Suprapubic skin (tissue), 4 donors: Measurements from ENCODE around the gene IRF6.

Experiments
- CTCF ChIP-seq, 2 donors: fragments of 200-600 bp in 1 of 2; fragments of 450-650 bp in 1 of 2; sonication (generic) in 1 of 2; IDR thresholded peaks; one replicate each; pipeline ENCODE4 v1.5.1; 2016 to 2019; ENCODE audit warnings: antibody characterized with exemption in 2 of 2, mild to moderate bottlenecking in 1 of 2, moderate library complexity in 1 of 2
- EP300 ChIP-seq: sonication (generic); formaldehyde crosslinking; IDR thresholded peaks from one replicate; pipeline ENCODE4 v1.6.1; 2017; ENCODE audit warnings: antibody characterized with exemption
- POLR2A ChIP-seq, 2 donors: fragments of 450-650 bp; IDR thresholded peaks; one replicate each; pipeline ENCODE4 v1.6.1; 2017; ENCODE audit warnings: antibody characterized with exemption in 2 of 2, mild to moderate bottlenecking in 2 of 2, moderate library complexity in 2 of 2
- POLR2AphosphoS5 ChIP-seq, 3 donors: sonication (generic); formaldehyde crosslinking; IDR thresholded peaks; one replicate each; pipeline ENCODE4 v1.6.1; 2017; ENCODE audit warnings: antibody characterized with exemption in 3 of 3

- TF ChIP-seq CTCF (IDR thresholded peaks at IDR 0.05) (no peak), POLR2A (IDR thresholded peaks at IDR 0.05) (no peak), EP300 (no peak), POLR2AphosphoS5 (IDR thresholded peaks at IDR 0.05) (no peak)
These were observed 19.9 kb upstream of the IRF6 start for GRCh38 chr1:209825591-209826434.
